Measurements from ENCODE around the gene RCE1.

RCE1 gene

GRCh38 chr11:66857927-66858185 lies 14.6 kb downstream of the RCE1 start:
- DNase-seq, result no peak

DNA sequence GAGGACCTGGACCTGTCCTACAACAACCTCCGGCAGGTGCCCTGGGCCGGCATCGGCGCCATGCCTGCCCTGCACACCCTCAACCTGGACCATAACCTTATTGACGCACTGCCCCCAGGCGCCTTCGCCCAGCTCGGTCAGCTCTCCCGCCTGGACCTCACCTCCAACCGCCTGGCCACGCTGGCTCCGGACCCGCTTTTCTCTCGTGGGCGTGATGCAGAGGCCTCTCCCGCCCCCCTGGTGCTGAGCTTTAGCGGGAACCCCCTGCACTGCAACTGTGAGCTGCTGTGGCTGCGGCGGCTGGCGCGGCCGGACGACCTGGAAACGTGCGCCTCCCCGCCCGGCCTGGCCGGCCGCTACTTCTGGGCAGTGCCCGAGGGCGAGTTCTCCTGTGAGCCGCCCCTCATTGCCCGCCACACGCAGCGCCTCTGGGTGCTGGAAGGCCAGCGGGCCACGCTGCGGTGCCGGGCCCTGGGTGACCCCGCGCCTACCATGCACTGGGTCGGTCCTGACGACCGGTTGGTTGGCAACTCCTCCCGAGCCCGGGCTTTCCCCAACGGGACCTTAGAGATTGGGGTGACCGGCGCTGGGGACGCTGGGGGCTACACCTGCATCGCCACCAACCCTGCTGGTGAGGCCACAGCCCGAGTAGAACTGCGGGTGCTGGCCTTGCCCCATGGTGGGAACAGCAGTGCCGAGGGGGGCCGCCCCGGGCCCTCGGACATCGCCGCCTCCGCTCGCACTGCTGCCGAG lies 15.1 kb downstream of the RCE1 start:
- DNase-seq, result no peak

DNA sequence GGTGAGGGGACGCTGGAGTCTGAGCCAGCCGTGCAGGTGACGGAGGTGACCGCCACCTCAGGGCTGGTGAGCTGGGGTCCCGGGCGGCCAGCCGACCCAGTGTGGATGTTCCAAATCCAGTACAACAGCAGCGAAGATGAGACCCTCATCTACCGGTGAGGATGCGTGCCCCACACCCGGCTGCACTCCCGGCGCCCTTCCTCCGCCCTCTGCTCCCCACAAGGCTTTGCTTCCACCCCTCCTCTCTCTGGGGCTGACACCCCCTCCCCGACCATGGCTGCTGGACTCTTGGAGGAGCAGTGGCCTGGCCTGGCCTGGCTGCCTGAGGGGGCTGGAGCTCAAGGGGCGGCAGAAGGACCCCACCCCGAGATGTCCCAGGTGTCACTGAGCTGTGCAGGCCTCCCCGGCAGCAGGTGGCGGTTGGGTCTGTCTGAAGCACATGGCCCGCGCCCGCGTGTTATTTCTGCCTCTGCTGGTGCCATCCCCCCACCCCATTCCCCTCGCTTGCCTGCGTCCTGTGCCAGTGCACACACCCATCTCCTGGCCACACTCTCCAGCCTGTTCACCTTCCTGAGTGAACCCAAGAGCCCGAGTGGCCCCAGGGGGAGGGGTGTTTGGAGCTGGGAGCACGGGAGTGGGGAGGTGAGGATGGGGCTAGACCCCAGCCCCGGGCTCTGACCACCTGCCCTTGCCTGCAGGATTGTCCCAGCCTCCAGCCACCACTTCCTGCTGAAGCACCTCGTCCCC lies 15.9 kb downstream of the RCE1 start:
- DNase-seq, result no peak

GRCh38 chr11:66859686-66860448 lies 16.6 kb downstream of the RCE1 start:
- no peak for DNase-seq

- no peak for DNase-seq
These were observed 17.2 kb downstream of the RCE1 start for GRCh38 chr11:66860449-66860831.

GRCh38 chr11:66861038-66861773 lies 18.0 kb downstream of the RCE1 start:
- peak; percentile 1 for DNase-seq

GRCh38 chr11:66861774-66862558 lies 18.7 kb downstream of the RCE1 start:
- DNase-seq, result peak; percentile 39

GRCh38 chr11:66862559-66863037 lies 19.4 kb downstream of the RCE1 start:
- no peak for DNase-seq

GRCh38 chr11:66863428-66864125 lies 20.3 kb downstream of the RCE1 start:
- no peak for DNase-seq

- no peak for DNase-seq
These were observed 21.1 kb downstream of the RCE1 start for GRCh38 chr11:66864172-66864901.

DNA sequence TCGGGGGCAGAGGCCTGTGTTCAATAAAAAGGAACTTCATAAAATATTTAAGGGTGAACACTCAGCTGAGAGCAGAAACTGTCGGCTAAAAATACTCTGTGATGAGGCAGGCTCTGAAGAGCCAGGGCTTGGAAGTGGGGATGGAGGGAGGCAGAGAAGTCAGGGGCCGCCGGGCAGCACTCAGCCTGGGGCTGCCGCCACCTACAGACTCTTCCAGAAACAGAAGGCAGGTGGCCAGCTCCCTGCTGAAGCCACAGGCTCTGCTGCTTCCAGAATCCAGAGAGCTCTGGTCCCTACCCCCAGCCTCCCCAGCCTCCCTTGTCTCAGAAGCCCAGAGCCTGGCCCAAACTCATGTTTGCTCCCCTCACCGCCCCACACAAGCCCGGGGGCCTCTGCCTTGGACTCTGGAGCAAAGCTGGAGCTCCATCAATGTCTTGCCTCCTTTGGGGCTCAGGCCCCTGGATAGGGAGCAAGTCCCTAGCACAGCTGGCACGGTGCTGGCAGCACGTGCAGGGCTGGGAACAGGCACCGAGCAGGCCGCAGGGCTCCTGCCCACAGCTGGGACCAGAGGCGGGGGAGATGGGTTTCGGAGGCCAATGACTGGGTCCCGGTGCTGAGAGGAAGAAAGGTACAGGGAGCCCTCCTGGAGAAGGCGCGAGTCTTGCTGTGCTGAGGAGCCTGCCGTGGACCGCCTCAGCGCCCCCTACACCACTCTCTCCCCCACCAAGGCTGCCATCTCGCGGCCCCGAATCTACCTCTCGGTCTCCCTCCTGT lies 21.9 kb downstream of the RCE1 start:
- DNase-seq, result no peak

GRCh38 chr11:66866007-66866406 lies 22.8 kb downstream of the RCE1 start:
- no peak for DNase-seq

DNA sequence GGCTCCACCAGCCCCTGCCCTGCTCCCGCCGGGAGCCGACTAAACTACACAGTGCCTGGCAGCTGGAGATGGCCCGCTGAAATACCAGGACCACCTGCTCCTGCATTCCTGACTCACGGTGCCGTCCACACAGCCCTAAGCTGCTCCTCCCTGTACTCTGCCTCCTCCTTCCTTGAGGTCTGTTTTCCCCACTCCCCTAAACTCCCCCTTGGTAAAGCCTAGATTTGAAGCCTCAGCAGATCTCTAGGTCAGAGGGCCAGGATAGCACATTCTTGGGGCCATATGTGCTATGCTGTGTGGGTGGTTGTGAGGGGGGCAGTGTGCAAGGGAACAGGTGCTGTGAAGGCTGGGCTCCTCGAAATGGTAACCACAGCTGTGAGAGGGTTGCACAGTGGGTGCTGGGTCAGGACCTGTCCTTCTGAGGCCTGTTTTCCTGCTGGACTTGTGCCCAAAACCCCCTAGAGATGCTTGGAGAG lies 23.3 kb downstream of the RCE1 start:
- DNase-seq, result no peak

DNA sequence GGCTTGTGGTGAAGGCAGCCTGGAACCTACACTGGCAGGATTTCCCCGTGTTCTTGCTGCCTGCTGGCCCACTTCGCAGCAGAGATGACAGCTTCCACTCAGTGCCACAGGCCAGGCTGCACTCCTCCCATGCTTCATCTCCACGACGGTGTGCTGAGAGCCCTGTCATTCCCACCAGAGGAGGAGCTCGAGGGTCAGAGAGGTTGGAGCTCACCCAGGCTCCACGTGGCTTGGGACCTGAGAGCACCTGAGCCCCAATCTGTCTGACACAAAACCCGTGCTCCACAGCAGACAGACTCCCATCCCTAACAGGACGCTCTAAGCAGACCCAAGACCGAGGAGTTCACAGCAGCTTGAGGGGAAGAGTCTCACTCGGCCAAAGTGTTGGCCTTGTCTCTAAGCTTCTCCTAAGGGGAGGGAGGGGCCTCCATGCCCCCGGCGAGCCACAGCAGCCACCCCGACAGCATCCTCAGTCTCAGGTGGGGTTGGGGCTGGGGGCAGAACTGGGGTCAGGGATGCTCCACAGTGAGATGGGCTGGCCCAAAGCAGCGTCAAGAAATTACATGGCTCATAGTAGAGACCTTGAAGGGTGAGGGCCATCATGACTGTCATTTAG lies 24.3 kb downstream of the RCE1 start:
- DNase-seq, result no peak

- DNase-seq, result no peak
These were observed 25.0 kb downstream of the RCE1 start for GRCh38 chr11:66868082-66868725.

GRCh38 chr11:66868726-66869566 lies 25.7 kb downstream of the RCE1 start:
- no peak for DNase-seq

- no peak for DNase-seq
These were observed 26.3 kb downstream of the RCE1 start for GRCh38 chr11:66869567-66869870.

DNA sequence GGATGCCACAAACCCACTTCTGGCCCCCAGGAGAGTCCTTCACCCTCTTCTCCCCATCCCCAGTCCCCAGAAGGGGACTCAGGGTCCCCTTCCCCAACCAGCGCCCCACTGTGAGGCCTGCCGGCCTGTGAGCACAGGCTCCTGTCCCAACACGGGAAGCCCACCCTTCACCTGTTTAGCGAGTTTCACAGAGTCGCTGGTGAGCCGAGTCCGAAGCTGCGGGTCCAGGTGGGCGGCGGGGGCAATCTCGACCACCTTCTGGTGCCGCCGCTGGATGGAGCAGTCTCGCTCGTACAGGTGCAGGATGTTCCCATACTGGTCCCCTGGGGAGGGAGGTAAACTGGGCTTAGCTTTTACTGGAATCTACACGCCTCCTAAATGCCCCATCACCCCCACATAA lies 26.9 kb downstream of the RCE1 start:
- no peak for DNase-seq

All from retina (tissue), 1 donor.